ENCODE measurements around the gene LAMTOR5. TPM values are rescaled to one million over a fixed set of nuclear protein-coding genes. Genes with fewer than 3 reads are reported as not detected.
A peak's percentile ranks its signal among the peaks of the same experiment; 100 is the strongest.
"Not testable (repeated sequence)": the region's sequence is repeated elsewhere in the genome, so short reads cannot be mapped to it uniquely, and the experiment has no call there.

LAMTOR5 gene
- total and polyA plus RNA-seq, 2 experiments from 2014 or later: 45.4 to 168 TPM

DNA sequence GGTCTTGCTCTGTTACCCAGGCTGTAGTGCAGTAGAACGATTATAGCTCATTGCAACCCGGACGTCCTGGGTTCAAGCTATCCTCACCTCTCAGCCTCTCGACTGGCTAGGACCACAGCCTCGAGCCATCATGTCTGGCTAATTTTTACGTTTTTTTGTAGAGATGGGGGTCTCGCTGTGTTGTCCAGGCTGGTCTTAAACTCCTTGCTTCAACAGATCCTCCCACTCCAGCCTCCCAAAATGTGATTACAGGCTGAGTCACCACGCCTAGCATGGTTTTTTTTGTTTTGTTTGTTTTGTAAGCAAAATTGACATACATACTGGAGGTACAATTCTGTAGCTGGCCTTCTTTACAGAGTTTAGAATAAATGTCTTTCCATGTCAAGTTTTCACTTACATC, 994 bp upstream of the LAMTOR5 start:
- Histone ChIP-seq H3K4me1 (ENCODE audit: insufficient read depth) (peaks cover 5% of the 10 kb centered on the region), H3K9me3 (ENCODE audit: low read depth) (no peaks in the 10 kb centered on the region), H3K27me3 (no peaks in the 10 kb centered on the region), H3K4me2 (peak overlapping the region; percentile 84), H2AFZ (no peak overlapping the region), H3K9me2 (replicated peaks; ENCODE audit: insufficient read depth) (no peaks in the 10 kb centered on the region), H4K20me1 (ENCODE audit: insufficient read depth, poor library complexity, severe bottlenecking) (no peaks in the 10 kb centered on the region), H3K36me3 (replicated peaks; ENCODE audit: insufficient read depth, low read depth) (no peaks in the 10 kb centered on the region), H3K27ac (no peak overlapping the region), H3K4me3 (no peak overlapping the region), H3K79me2 (peaks cover 16% of the 10 kb centered on the region)
- no peak for DNase-seq (ENCODE audit: low spot score)
- 94% methylated on average over 8 of the region's 8 CpGs for WGBS (ENCODE audit: low lambda C conversion rate, missing lambda C conversion rate)
- TF ChIP-seq EZH2 (IDR thresholded peaks at IDR 0.05; ENCODE audit: borderline replicate concordance): no peak

- not testable (repeated sequence) for H4K20me1 ChIP-seq (ENCODE audit: insufficient read depth, poor library complexity, severe bottlenecking); H3K36me3 ChIP-seq (replicated peaks; ENCODE audit: insufficient read depth, low read depth); H3K27ac ChIP-seq; H3K9me2 ChIP-seq (replicated peaks; ENCODE audit: insufficient read depth); H3K4me1 ChIP-seq (ENCODE audit: insufficient read depth); H3K9me3 ChIP-seq (ENCODE audit: low read depth); DNase-seq (ENCODE audit: low spot score); H3K27me3 ChIP-seq; H2AFZ ChIP-seq
- Histone ChIP-seq H3K4me3 (peak overlapping the region; percentile 65), H3K4me2 (peak overlapping the region; percentile 84), H3K79me2 (peaks cover 16% of the 10 kb centered on the region)
- 83% methylated on average over 15 of the region's 15 CpGs for WGBS (ENCODE audit: low lambda C conversion rate, missing lambda C conversion rate)
These were observed 1.1 kb downstream of the LAMTOR5 start for GRCh38 chr1:110406407-110406806.

DNA sequence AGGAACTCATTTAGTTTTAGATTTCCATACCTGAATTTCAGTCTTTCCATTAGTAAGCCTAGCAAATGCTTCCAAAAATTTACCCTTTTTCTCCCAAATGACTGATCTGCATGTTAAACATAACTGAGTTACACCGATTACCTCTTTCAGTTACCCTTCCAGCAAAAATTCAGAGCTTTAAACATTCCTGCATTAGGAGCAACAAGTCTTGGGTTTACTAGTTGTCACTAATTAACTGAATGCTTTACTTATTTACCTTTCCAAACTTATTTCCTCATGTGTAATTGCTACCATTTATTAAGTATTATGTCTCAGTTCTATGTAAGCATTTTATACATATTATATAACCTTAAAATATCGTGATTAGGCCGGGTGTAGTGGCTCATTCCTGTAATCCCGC, 3.1 kb downstream of the LAMTOR5 start:
- Histone ChIP-seq H3K27me3 (no peaks in the 10 kb centered on the region), H3K4me2 (no peak overlapping the region), H3K9me3 (ENCODE audit: low read depth) (no peaks in the 10 kb centered on the region), H3K4me3 (no peak overlapping the region), H2AFZ (no peak overlapping the region), H3K9me2 (replicated peaks; ENCODE audit: insufficient read depth) (no peaks in the 10 kb centered on the region), H3K4me1 (ENCODE audit: insufficient read depth) (no peaks in the 10 kb centered on the region), H3K27ac (no peak overlapping the region), H3K36me3 (replicated peaks; ENCODE audit: insufficient read depth, low read depth) (no peaks in the 10 kb centered on the region), H3K79me2 (peaks cover 16% of the 10 kb centered on the region), H4K20me1 (ENCODE audit: insufficient read depth, poor library complexity, severe bottlenecking) (no peaks in the 10 kb centered on the region)
- 85% methylated on average over 4 of the region's 4 CpGs for WGBS (ENCODE audit: low lambda C conversion rate, missing lambda C conversion rate)
- DNase-seq (ENCODE audit: low spot score): no peak
- TF ChIP-seq EZH2 (IDR thresholded peaks at IDR 0.05; ENCODE audit: borderline replicate concordance): no peak
- TF ChIP-seq, protein P1, sequence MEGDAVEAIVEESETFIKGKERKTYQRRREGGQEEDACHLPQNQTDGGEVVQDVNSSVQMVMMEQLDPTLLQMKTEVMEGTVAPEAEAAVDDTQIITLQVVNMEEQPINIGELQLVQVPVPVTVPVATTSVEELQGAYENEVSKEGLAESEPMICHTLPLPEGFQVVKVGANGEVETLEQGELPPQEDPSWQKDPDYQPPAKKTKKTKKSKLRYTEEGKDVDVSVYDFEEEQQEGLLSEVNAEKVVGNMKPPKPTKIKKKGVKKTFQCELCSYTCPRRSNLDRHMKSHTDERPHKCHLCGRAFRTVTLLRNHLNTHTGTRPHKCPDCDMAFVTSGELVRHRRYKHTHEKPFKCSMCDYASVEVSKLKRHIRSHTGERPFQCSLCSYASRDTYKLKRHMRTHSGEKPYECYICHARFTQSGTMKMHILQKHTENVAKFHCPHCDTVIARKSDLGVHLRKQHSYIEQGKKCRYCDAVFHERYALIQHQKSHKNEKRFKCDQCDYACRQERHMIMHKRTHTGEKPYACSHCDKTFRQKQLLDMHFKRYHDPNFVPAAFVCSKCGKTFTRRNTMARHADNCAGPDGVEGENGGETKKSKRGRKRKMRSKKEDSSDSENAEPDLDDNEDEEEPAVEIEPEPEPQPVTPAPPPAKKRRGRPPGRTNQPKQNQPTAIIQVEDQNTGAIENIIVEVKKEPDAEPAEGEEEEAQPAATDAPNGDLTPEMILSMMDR (IDR thresholded peaks at IDR 0.05; ENCODE audit: poor library complexity): no peak
- TF ChIP-seq EZH2phosphoT487 (IDR thresholded peaks at IDR 0.05; ENCODE audit: low read depth, severe bottlenecking, unreplicated experiment): no peak

- H3K4me2 ChIP-seq: no peak overlapping the region
- no peak overlapping the region for H3K27ac ChIP-seq
- H3K27me3 ChIP-seq: no peaks in the 10 kb centered on the region
- H3K36me3 ChIP-seq (replicated peaks; ENCODE audit: insufficient read depth, low read depth): no peaks in the 10 kb centered on the region
- TF ChIP-seq, protein P1 (IDR thresholded peaks at IDR 0.05; ENCODE audit: poor library complexity): no peak
- TF ChIP-seq EZH2 (IDR thresholded peaks at IDR 0.05; ENCODE audit: borderline replicate concordance) (no peak), EZH2phosphoT487 (IDR thresholded peaks at IDR 0.05; ENCODE audit: low read depth, severe bottlenecking, unreplicated experiment) (no peak)
- H3K79me2 ChIP-seq: peaks cover 16% of the 10 kb centered on the region
- 74% methylated on average over 5 of the region's 5 CpGs for WGBS (ENCODE audit: low lambda C conversion rate, missing lambda C conversion rate)
- H3K4me1 ChIP-seq (ENCODE audit: insufficient read depth): no peaks in the 10 kb centered on the region
- no peak overlapping the region for H3K4me3 ChIP-seq
- no peak for DNase-seq (ENCODE audit: low spot score)
- no peaks in the 10 kb centered on the region for H3K9me2 ChIP-seq (replicated peaks; ENCODE audit: insufficient read depth)
- no peak overlapping the region for H2AFZ ChIP-seq
- no peaks in the 10 kb centered on the region for H3K9me3 ChIP-seq (ENCODE audit: low read depth)
- no peaks in the 10 kb centered on the region for H4K20me1 ChIP-seq (ENCODE audit: insufficient read depth, poor library complexity, severe bottlenecking)
These were observed 3.7 kb downstream of the LAMTOR5 start for GRCh38 chr1:110403805-110404204.

GRCh38 chr1:110396259-110396958, 11.1 kb downstream of the LAMTOR5 start:
- DNase-seq (ENCODE audit: low spot score); H3K4me2 ChIP-seq; H3K36me3 ChIP-seq (replicated peaks; ENCODE audit: insufficient read depth, low read depth); H3K9me3 ChIP-seq (ENCODE audit: low read depth); H3K4me3 ChIP-seq; H4K20me1 ChIP-seq (ENCODE audit: insufficient read depth, poor library complexity, severe bottlenecking); H3K9me2 ChIP-seq (replicated peaks; ENCODE audit: insufficient read depth); H2AFZ ChIP-seq; H3K27me3 ChIP-seq; H3K27ac ChIP-seq; H3K79me2 ChIP-seq: not testable (repeated sequence)
- H3K4me1 ChIP-seq (ENCODE audit: insufficient read depth): peaks cover 31% of the 10 kb centered on the region
- 98% methylated on average over 43 of the region's 48 CpGs for WGBS (ENCODE audit: low lambda C conversion rate, missing lambda C conversion rate)

Measured in hepatocyte (in vitro differentiated cells).